C4-2B (cell line): ENCODE measurements around the gene ALOX15.

ENCODE experiments used
- ZFX ChIP-seq: fragments of 450-650 bp; IDR thresholded peaks from 2 replicates; pipeline ENCODE4 v1.6.1; 2017
- TF ChIP-seq, protein P1 (sequence below): fragments of 450-650 bp; conservative IDR thresholded peaks from 2 replicates; pipeline ENCODE4 v1.5.1; 2017; ENCODE audit warnings: mild to moderate bottlenecking

DNA sequence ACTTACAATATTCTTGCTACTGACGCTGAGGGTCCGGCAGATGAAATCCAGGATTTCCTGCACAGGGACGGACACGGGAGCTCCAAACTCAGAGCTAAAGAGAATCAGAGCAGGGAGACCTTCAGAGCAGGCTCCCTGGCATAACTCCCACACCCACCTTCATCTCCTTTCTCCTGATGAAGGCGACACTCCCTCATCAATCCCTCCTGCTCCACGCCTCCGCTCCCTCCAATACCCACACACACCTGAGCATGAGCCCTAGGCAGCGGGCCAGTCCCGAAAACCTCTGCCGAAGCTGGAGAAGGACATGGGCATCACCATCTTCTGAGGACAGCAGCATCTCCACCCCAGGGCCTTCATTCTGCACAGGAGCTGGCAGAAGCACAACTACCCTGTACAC lies 34.3 kb upstream of the ALOX15 start:
- TF ChIP-seq, protein P1, sequence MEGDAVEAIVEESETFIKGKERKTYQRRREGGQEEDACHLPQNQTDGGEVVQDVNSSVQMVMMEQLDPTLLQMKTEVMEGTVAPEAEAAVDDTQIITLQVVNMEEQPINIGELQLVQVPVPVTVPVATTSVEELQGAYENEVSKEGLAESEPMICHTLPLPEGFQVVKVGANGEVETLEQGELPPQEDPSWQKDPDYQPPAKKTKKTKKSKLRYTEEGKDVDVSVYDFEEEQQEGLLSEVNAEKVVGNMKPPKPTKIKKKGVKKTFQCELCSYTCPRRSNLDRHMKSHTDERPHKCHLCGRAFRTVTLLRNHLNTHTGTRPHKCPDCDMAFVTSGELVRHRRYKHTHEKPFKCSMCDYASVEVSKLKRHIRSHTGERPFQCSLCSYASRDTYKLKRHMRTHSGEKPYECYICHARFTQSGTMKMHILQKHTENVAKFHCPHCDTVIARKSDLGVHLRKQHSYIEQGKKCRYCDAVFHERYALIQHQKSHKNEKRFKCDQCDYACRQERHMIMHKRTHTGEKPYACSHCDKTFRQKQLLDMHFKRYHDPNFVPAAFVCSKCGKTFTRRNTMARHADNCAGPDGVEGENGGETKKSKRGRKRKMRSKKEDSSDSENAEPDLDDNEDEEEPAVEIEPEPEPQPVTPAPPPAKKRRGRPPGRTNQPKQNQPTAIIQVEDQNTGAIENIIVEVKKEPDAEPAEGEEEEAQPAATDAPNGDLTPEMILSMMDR = no peak
- no peak for TF ChIP-seq ZFX
